HepG2 (cell line): Measurements from ENCODE around the gene QRFP. TPM values are rescaled to one million over a fixed set of nuclear protein-coding genes. Genes with fewer than 3 reads are reported as not detected.

Experiments used
- ATAC-seq: fragments of 200-7000 bp; cut with Tn5 transposase; 3 replicates; pipeline ENCODE4 v1.9.1; 2020; ENCODE audit warnings: mild to moderate bottlenecking, moderate library complexity
- BruUV-seq: library from RNA; stranded (reverse); fragments of 400-500 nt; replicated peaks from 2 replicates; lab custom pipeline; 2021; lab: Mats Ljungman, UMichigan
- CTCF ChIA-PET: fragments of 300-600 bp; formaldehyde crosslinking; extraction: SDS; loops from one replicate; lab custom pipeline; 2021; ENCODE audit warnings: low total read pairs, inconsistent platforms, low intra/inter-chr PET ratio; lab: Yijun Ruan, JAX
- POLR2A ChIA-PET: fragments of 350-600 bp; sonication (Branson Sonifier 250); formaldehyde crosslinking; loops from one replicate; lab custom pipeline; 2020; ENCODE audit warnings: antibody characterized with exemption, inconsistent platforms; lab: Yijun Ruan, JAX
- DNase-seq: peaks from one replicate; pipeline ENCODE4 v3.0.0-alpha.2; 2015; ENCODE audit warnings: low spot score
- FAIRE-seq: peaks from 3 replicates; lab custom pipeline; 2011; peaks lifted over from hg19 to GRCh38; lab: Jason Lieb, UNC
- H2AFZ ChIP-seq: one replicate; pipeline ENCODE4 v1.6.1; 2011; ENCODE audit warnings: low read length, inconsistent platforms
- H3K27ac ChIP-seq: fragments of 300-600 bp; 3 replicates; pipeline ENCODE4 v1.8.0; 2011; ENCODE audit warnings: mixed run types, mild to moderate bottlenecking, mixed read lengths, low read length, inconsistent platforms; ENCODE audit not compliant: insufficient read depth; ENCODE audit errors: extremely low read length
- H3K27me3 ChIP-seq, 2 experiments: fragments of 200-600 bp in 1 of 2; 2 replicates in 1 of 2; 3 replicates in 1 of 2; pipeline versions ENCODE4 v1.6.0 to v1.8.0; 2011; ENCODE audit warnings: low read length in 2 of 2, mild to moderate bottlenecking in 2 of 2, moderate library complexity in 2 of 2, inconsistent platforms in 1 of 2; ENCODE audit not compliant: insufficient read depth in 2 of 2, control insufficient read depth in 1 of 2
- H3K36me3 ChIP-seq, 2 experiments: fragments of 200-600 bp in 1 of 2; replicated peaks in 1 of 2; 2 replicates in 1 of 2; 3 replicates in 1 of 2; pipeline versions ENCODE4 v1.5.1 to v1.8.0; 2011; ENCODE audit warnings: low read length in 2 of 2, inconsistent platforms in 1 of 2; ENCODE audit not compliant: insufficient read depth in 2 of 2, control insufficient read depth in 1 of 2
- H3K4me1 ChIP-seq: 2 replicates; pipeline ENCODE4 v1.5.1; 2012; ENCODE audit warnings: low read length, inconsistent platforms; ENCODE audit not compliant: insufficient read depth
- H3K4me2 ChIP-seq: 2 replicates; pipeline ENCODE4 v1.6.0; 2011; ENCODE audit warnings: low read depth, low read length, inconsistent platforms
- H3K4me3 ChIP-seq, 3 experiments: fragments of 200-600 bp in 1 of 3; sonication (generic), shearing (Covaris generic) in 1 of 3; replicated peaks in 1 of 3; 2 replicates each; pipeline ENCODE4 v1.5.1; 2011 to 2016; ENCODE audit warnings: low read length in 3 of 3, inconsistent platforms in 2 of 3, low read depth in 2 of 3, mild to moderate bottlenecking in 2 of 3, control low read depth in 1 of 3, mixed read lengths in 1 of 3; ENCODE audit not compliant: insufficient read depth in 1 of 3
- H3K79me2 ChIP-seq: one replicate; pipeline ENCODE4 v1.6.1; 2011; ENCODE audit warnings: low read length, inconsistent platforms; ENCODE audit not compliant: insufficient read depth
- H3K9ac ChIP-seq: 2 replicates; pipeline ENCODE4 v1.6.0; 2011; ENCODE audit warnings: mild to moderate bottlenecking, low read depth, low read length, inconsistent platforms; ENCODE audit not compliant: insufficient read depth
- H3K9me3 ChIP-seq: 2 replicates; pipeline ENCODE4 v1.5.1; 2012; ENCODE audit warnings: mild to moderate bottlenecking, low read length
- H4K20me1 ChIP-seq: 2 replicates; pipeline ENCODE4 v1.6.0; 2011; ENCODE audit warnings: inconsistent platforms, mild to moderate bottlenecking, low read length, moderate library complexity; ENCODE audit not compliant: insufficient read depth
- ARID5B ChIP-seq: IDR thresholded peaks from 2 replicates; pipeline ENCODE4 v1.4.0; 2020; ENCODE audit warnings: mild to moderate bottlenecking, missing genetic modification reagents
- ATAD3A ChIP-seq: sonication (generic); formaldehyde crosslinking; IDR thresholded peaks from 2 replicates; pipeline ENCODE4 v1.4.0; 2020; ENCODE audit warnings: missing genetic modification reagents
- FOXA1 ChIP-seq, 2 experiments: fragments of 450-650 bp in 1 of 2; sonication (generic) in 1 of 2; formaldehyde crosslinking in 1 of 2; IDR thresholded peaks; 2 replicates each; pipeline versions ENCODE4 v1.4.0 to v1.6.1; 2016 to 2020; ENCODE audit warnings: missing genetic modification reagents in 1 of 2
- FOXA3 ChIP-seq: IDR thresholded peaks from 2 replicates; pipeline ENCODE4 v1.6.1; 2016; ENCODE audit warnings: missing genetic modification reagents, missing compliant biosample characterization
- MEF2D ChIP-seq: sonication (generic); formaldehyde crosslinking; IDR thresholded peaks from 2 replicates; pipeline ENCODE4 v1.5.1; 2020; ENCODE audit warnings: mild to moderate bottlenecking, missing genetic modification reagents
- NCOA2 ChIP-seq: sonication (generic); formaldehyde crosslinking; IDR thresholded peaks from 2 replicates; pipeline ENCODE4 v1.8.0; 2022; ENCODE audit warnings: inconsistent platforms
- NKX3-1 ChIP-seq: sonication (generic); formaldehyde crosslinking; IDR thresholded peaks from 2 replicates; pipeline ENCODE4 v1.5.0; 2020; ENCODE audit warnings: missing genetic modification reagents
- SAP130 ChIP-seq: IDR thresholded peaks from 2 replicates; pipeline ENCODE4 v1.6.1; 2016; ENCODE audit warnings: low read depth
- SIX4 ChIP-seq: sonication (generic); formaldehyde crosslinking; IDR thresholded peaks from 2 replicates; pipeline ENCODE4 v1.4.0; 2020; ENCODE audit warnings: missing genetic modification reagents
- TEAD3 ChIP-seq: optimal IDR thresholded peaks from 2 replicates; pipeline ENCODE3; 2016; ENCODE audit warnings: borderline replicate concordance
- ZIK1 ChIP-seq: sonication (generic); formaldehyde crosslinking; IDR thresholded peaks from 2 replicates; pipeline ENCODE4 v1.5.0; 2020; ENCODE audit warnings: mild to moderate bottlenecking, low read depth, missing genetic modification reagents, borderline replicate concordance
- ZNF343 ChIP-seq: sonication (generic); formaldehyde crosslinking; IDR thresholded peaks from 2 replicates; pipeline ENCODE4 v1.4.0; 2020; ENCODE audit warnings: mild to moderate bottlenecking, missing genetic modification reagents
- ZNF451 ChIP-seq: sonication (generic); formaldehyde crosslinking; IDR thresholded peaks from 2 replicates; pipeline ENCODE4 v1.5.0; 2020; ENCODE audit warnings: mild to moderate bottlenecking, missing genetic modification reagents
- ZNF501 ChIP-seq: sonication (generic); formaldehyde crosslinking; IDR thresholded peaks from 2 replicates; pipeline ENCODE4 v1.5.1; 2020; ENCODE audit warnings: mild to moderate bottlenecking, moderate library complexity, missing genetic modification reagents
- ZNF879 ChIP-seq: sonication (generic); formaldehyde crosslinking; IDR thresholded peaks from 2 replicates; pipeline ENCODE4 v1.8.1; 2023; ENCODE audit warnings: missing genetic modification reagents
- WGBS: methylation state at CpG from one replicate; pipeline ENCODE4 v1.1.6; 2017; ENCODE audit warnings: low lambda C conversion rate; 5-methylcytosine and 5-hydroxymethylcytosine counted together
- in situ Hi-C: cut with HindIII; loops from 2 replicates; pipeline ENCODE4 v1.10.0; 2017; ENCODE audit warnings: low pct_unique_long_range_greater_than_20kb; ENCODE audit not compliant: extremely low pct_ligation_motif_present
- intact Hi-C: fragments of 100-400 bp; cut with micrococcal nuclease; formaldehyde crosslinking; loops from one replicate; pipeline ENCODE4 v1.10.0; 2022; ENCODE audit not compliant: unreplicated experiment
- polyA plus RNA-seq, 8 experiments: library from polyadenylated mRNA; depleted of rRNA in 3 of 8; stranded (reverse) in 7 of 8; unstranded in 1 of 8; fragments of >200 nt; fragmentation: Illumina TruSeq in 4 of 8; extraction: Trizol in 4 of 8; gene quantifications; 2 replicates each; pipeline versions ENCODE4 v1.2.1 to v1.2.3, GENCODE V29; 2011 to 2016; ENCODE audit warnings: low read depth in 4 of 8, missing spikeins in 1 of 8, mixed read lengths in 1 of 8; ENCODE audit not compliant: insufficient read depth in 1 of 8
- total RNA-seq, 5 experiments: library from RNA; depleted of rRNA; stranded (reverse); fragments of >200 nt; fragmentation: Illumina TruSeq; extraction: Trizol; gene quantifications; 2 replicates each; pipeline ENCODE4 v1.2.3, GENCODE V29; 2016; ENCODE audit warnings: low read depth in 1 of 5
- TF ChIP-seq, protein P1 (sequence below): sonication (generic); formaldehyde crosslinking; conservative IDR thresholded peaks from 2 replicates; pipeline ENCODE4 v1.5.0; 2020; ENCODE audit warnings: missing genetic modification reagents

Gene QRFP
- total and polyA plus RNA-seq, 2 of the 13 experiments (the other 11 are each of a cell fraction or from before 2014, with no cell fraction given) = not detected

GRCh38 chr9:130908878-130909355 is 12.3 kb upstream of the QRFP start (continued):
- TF ChIP-seq ZNF451 (no peak), SIX4 (CRISPR knock-in tag) (no peak), ZIK1 (CRISPR knock-in tag) (no peak)

- Histone ChIP-seq H3K79me2 (no peaks in the 10 kb centered on the region), H3K27me3 (peaks cover 15 to 84% of the 10 kb centered on the region in 2 experiments; a peak in 4 of 5 replicates), H3K9ac (no peak overlapping the region), H3K36me3 (no peaks in the 10 kb centered on the region), H3K27ac (no peak overlapping the region), H3K9me3 (no peaks in the 10 kb centered on the region), H3K4me2 (no peak overlapping the region), H3K4me3 (no peak overlapping the region), H3K4me1 (peaks cover 18% of the 10 kb centered on the region), H4K20me1 (no peaks in the 10 kb centered on the region), H2AFZ (no peak overlapping the region)
- POLR2A ChIA-PET = no interaction called here
- peak; percentile 45 for DNase-seq
- in situ Hi-C loops (no loop called here), intact Hi-C loops (loop anchor here (2.0 kb wide), 1 partner anchor 76 kb away; no protein-coding TSS in a partner anchor)
- ATAC-seq = peak; percentile 45; the same call in 2 of the 3 replicates
- WGBS = 14% methylated on average over 13 of the region's 22 CpGs
- FAIRE-seq = no peak
- no TSS peak for BruUV-seq
- TF ChIP-seq ATAD3A (CRISPR knock-in tag) (no peak), ZNF879 (CRISPR knock-in tag) (no peak), FOXA3 (peak; percentile 75), NKX3-1 (CRISPR knock-in tag) (no peak), FOXA1 (IDR thresholded peaks at IDR 0.05) (no peak), FOXA1 (CRISPR knock-in tag; IDR thresholded peaks at IDR 0.05) (peak; percentile 82), TEAD3 (CRISPR knock-in tag) (peak; percentile 76), ZNF343 (CRISPR knock-in tag) (no peak), ARID5B (CRISPR knock-in tag) (no peak), NCOA2 (CRISPR knock-in tag) (no peak), SAP130 (CRISPR knock-in tag) (no peak), ZIK1 (CRISPR knock-in tag) (no peak), ZNF501 (CRISPR knock-in tag) (no peak), MEF2D (CRISPR knock-in tag) (no peak)
- TF ChIP-seq, protein P1, sequence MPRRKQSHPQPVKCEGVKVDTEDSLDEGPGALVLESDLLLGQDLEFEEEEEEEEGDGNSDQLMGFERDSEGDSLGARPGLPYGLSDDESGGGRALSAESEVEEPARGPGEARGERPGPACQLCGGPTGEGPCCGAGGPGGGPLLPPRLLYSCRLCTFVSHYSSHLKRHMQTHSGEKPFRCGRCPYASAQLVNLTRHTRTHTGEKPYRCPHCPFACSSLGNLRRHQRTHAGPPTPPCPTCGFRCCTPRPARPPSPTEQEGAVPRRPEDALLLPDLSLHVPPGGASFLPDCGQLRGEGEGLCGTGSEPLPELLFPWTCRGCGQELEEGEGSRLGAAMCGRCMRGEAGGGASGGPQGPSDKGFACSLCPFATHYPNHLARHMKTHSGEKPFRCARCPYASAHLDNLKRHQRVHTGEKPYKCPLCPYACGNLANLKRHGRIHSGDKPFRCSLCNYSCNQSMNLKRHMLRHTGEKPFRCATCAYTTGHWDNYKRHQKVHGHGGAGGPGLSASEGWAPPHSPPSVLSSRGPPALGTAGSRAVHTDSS (CRISPR knock-in tag) = no peak
- CTCF ChIA-PET = no interaction called here
These were observed 11.7 kb upstream of the QRFP start for GRCh38 chr9:130908146-130908877.
